Measurements from ENCODE around the gene FGL2.
"Not testable (repeated sequence)": the region's sequence is repeated elsewhere in the genome, so short reads cannot be mapped to it uniquely, and the experiment has no call there.

- TF ChIP-seq POLR2A, CTCF (IDR thresholded peaks at IDR 0.05): not testable (repeated sequence)
Measured at GRCh38 chr7:77155601-77156377, 43.8 kb downstream of the FGL2 start.

All from esophagus squamous epithelium (tissue), 4 donors.